ENCODE data around the gene METTL1.

METTL1 gene

GRCh38 chr12:57737467-57738460 lies 34.1 kb downstream of the METTL1 start:
- no peak for DNase-seq (ENCODE audit: low read depth in 2 of 2)

GRCh38 chr12:57736741-57737466 lies 35.0 kb downstream of the METTL1 start:
- no peak for DNase-seq (ENCODE audit: low read depth in 2 of 2)

GRCh38 chr12:57735952-57736740 lies 35.8 kb downstream of the METTL1 start:
- no peak for DNase-seq (ENCODE audit: low read depth in 2 of 2)

DNA sequence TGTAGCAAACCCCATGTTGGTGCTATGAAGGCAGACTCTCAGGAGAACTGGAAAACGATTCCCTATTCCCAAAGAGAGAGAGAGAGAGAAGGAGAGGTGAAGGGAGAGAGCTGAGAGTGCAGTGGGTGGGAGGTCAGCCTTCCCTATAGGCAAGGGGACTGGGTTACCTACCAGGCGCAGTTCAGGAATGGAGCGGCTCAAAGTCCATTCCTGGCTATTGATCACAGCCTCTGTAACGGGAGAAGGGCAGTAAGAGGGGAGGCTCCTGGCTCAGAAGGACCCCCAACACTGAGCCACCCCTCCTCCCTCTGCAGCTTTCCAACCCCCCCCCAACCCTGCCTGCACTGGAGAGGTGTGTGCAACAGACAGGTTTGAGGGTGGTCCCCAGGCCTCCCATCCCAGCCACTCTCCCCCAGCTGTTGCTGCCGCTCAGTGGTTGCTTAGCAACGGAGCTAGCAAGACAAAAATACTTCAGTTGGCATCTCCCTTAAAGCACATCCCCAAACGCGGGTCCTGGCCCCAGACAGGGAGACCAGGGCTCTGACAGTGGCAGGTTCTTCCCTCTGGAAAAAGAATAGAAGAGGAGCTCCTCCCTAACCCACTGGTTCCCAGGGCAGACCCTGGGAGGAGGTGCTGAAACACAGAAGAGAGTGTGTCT lies 36.6 kb downstream of the METTL1 start:
- DNase-seq (ENCODE audit: low read depth in 2 of 2), result no peak

GRCh38 chr12:57734591-57734990 lies 37.3 kb downstream of the METTL1 start:
- DNase-seq (ENCODE audit: low read depth in 2 of 2), result no peak

- DNase-seq (ENCODE audit: low read depth in 2 of 2), result no peak
Measured at GRCh38 chr12:57733928-57734327, 38.0 kb downstream of the METTL1 start.

DNA sequence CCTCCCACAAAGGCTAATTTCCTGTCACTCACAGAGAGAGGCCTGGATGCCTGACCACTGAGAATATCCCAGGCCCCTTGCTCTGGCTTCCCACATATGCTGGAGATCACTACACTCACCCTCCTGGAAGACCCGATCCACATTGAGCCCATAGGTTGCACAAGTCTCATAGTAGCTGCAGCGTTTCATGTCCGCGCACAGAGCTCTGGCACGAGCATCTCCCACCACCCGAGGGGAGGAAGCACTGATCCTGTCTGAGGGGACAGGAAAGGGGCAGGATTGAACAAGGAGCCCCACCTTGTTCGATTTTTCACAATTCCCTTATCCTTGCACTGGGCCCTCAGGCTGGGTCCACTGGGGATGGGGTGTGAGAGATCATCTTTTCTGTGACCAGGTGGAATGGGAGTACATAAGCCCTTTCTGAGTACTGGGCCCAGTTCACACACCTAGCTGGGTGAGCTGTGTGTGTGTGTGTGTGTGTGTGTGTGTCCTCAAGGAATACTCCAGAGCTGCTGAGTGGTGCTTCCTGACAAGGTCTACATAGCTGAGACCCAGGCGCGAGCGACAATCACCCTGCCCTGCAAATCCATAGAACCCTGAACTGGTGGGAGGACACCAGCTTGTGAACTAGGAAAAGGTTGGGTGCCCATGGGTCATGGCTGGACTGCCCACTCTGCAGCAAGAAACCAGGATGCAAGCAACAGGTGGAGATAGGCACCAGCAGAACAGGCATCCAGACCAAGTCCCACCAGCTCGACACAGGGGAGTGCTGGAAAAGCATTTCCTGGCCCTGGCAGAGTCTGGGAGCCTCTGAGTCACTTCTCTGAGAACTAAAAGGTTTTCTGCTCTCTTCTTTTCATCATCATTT lies 38.9 kb downstream of the METTL1 start:
- DNase-seq (ENCODE audit: low read depth in 2 of 2), result no peak

- no peak for DNase-seq (ENCODE audit: low read depth in 2 of 2)
Measured at GRCh38 chr12:57732270-57732669, 39.6 kb downstream of the METTL1 start.

DNA sequence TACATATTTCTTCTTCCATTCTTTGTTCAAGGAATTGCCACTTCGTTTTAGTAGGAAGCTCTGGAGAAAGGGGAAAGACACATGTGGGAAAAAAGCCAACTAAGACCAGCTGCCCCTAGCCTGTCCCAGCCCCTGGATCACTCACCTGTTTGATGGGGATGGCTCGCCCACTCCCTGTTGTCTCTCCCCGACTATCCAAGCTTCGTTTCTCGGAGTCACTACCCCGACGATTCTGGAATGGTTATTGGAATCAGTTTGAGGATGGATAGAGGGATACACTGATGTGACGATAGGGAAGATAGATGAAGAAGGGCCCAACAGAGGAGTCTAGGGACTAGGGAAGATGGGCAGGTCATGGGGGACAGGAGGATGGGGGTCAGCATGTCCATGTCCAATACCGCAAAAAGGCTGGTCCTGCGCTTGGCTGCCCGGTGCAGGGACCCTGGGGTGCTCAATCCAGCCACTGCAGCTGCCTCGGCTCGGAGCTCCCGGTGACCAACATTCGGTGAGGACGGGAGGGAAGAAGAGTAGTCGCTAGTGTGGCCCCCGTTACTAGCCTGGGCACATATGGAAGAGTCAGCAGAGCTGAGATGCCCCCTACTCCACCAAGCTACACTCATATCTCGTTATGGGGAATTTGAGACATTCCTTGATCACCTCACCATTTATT lies 40.4 kb downstream of the METTL1 start:
- no peak for DNase-seq (ENCODE audit: low read depth in 2 of 2)

DNA sequence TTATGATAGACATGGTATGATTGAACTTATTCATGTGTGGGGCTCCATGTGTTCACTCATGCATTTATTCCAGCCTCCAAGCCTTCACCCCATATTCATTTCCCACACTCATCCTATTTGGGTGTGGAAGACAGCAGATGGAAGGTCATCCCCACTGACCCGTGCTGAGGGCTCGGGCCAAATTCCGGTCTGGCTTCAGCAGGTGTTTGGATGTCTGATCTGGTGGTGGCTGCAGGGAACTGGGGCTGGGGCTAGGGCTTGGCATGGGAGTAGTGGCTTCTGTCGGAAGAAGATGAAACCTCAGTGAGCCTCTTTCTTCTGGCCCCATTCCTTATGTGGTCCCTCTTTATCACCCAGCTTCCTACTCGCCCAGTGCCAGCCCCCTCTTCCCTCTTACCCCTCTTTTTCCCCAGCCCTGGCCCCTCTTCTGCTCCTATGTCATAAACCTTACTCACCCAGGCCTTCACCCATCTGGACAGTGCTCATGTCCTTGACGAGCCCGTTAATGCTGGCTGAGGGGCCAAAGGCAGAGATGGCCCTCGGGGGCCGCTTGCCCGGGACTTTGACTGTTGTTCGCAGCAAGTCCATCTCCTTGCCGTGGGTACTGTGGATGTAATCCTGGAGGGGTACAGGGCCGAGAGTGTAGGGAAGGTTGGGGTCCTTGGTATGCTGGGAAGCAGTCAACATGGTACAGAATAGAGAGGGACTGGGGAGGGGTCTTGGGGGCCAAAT lies 41.4 kb downstream of the METTL1 start:
- DNase-seq (ENCODE audit: low read depth in 2 of 2), result no peak

DNA sequence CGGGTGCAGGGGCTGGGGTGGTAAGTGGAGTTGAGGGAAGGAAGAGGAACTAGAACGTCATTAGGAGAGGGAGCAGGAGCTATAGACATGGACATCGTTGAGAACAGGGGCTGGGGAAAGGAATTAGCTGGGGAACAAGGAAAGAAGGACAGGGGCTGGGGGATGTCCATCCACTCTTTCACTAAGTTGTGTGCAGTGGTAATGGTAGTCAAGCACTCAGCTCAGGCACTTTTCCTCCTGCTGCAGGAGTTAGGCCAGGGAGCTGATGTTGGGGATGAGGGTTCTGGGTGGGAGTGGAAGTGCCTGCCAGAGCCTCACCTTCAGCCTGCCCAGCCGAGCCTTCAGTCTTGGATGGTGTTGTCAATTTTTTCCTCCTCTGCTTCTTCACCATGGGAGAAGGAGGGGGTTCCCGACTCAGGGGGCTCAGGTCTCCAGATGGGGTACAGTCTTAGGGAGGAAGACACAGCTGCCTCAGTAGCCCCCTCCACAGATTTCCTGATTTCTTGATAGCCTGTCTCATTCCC lies 42.5 kb downstream of the METTL1 start:
- no peak for DNase-seq (ENCODE audit: low read depth in 2 of 2)

DNA sequence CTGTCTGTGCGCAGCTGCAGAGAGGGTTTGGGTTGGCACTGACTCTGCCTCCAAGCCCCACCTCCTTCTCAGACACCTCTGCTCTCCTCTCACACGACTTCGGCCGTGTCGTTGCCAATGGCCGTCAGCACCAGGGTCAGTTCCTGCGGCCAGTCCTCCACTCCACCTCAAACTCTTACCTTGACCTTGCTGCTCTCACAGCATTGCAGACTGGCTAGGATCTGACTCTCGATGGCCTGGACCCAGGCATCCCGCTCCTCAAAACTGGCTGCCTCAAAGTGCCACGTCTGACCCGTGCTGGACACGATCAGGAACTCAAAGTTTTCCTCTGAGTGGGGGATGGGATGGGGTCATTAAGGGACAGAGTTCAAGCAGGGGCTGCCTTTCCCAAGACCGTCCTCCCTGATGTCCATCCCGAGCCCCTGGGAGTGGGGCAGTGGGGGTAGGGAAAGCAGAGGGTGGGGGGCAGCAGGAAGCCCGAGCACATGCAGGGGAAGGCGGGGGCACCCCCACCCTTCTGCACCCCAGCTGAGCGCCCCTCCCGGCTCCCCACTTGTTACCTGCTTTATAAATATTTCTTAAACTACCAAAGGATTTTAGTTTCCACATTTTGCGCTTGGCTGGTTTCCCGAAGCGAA lies 44.0 kb downstream of the METTL1 start:
- no peak for DNase-seq (ENCODE audit: low read depth in 2 of 2)

GRCh38 chr12:57726884-57727757 lies 44.8 kb downstream of the METTL1 start:
- peak in 1 of 2 experiments; percentile 12 for DNase-seq (ENCODE audit: low read depth in 2 of 2)

DNA sequence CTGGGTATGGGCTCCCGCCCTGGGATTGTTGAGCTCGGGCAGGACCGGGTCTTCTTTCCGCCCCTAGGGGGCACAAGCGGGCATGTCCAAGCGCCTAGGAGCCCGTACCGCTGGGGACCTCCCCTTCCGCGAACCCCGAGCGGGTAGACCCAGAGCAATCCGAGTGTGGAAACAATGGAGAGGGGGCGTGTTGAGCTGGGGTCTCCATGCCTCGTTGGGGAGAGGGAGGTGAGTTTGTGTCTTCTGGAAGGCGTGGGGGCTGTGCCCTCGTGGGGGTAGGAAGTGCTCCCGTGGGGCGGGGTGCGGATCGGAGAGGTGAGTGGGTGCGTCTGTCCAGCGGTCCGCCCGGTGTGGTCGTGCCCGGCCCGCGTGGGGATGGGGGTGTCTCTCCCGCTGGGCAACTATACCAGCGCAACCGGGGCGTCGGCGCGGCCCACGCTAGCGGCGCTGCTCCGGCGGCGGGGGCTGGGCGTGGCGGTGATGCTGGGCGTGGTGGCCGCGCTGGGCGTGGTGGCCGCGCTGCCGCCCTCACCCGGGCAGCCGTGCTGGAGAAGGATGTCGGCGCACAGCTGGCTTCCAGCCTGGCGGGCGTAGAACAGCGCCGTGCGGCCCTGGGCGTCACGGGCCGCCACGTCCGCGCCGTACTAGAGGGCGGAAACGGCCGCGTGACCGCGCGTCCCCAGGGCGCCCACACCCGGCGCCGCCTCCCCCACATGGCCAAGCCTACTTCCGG lies 45.6 kb downstream of the METTL1 start:
- DNase-seq (ENCODE audit: low read depth in 2 of 2), result peak; percentile 58 to 67

GRCh38 chr12:57725851-57726150 lies 46.1 kb downstream of the METTL1 start:
- no peak for DNase-seq (ENCODE audit: low read depth in 2 of 2)

GRCh38 chr12:57724936-57725740 lies 46.8 kb downstream of the METTL1 start:
- no peak for DNase-seq (ENCODE audit: low read depth in 2 of 2)
